ENCODE results near the gene AKT3. TPM values are rescaled to one million over a fixed set of nuclear protein-coding genes. Genes with fewer than 3 reads are reported as not detected.

AKT3 gene
- total RNA-seq, 1 experiment from 2014 or later = 31.9 TPM

GRCh38 chr1:243680860-243681259, 169.2 kb downstream of the AKT3 start:
- ChIA-PET POLR2A (interaction anchor here (1.3 kb wide), 1 partner anchor 13 kb away, joined by 3 read pairs; no protein-coding TSS in a partner anchor), CTCF (interaction anchor here (0.5 kb wide), 1 partner anchor 356 kb away, joined by 3 read pairs; no protein-coding TSS in a partner anchor)
- no peak for DNase-seq (ENCODE audit: unreplicated experiment)

GRCh38 chr1:243672539-243673074, 177.4 kb downstream of the AKT3 start:
- Mint-ChIP-seq H3K4me1 (ENCODE audit: insufficient read depth, unreplicated experiment) (no peaks in the 10 kb centered on the region), H3K9me3 (ENCODE audit: unreplicated experiment) (no peaks in the 10 kb centered on the region), H3K27me3 (ENCODE audit: insufficient read depth, unreplicated experiment) (no peaks in the 10 kb centered on the region), H3K36me3 (ENCODE audit: insufficient read depth, unreplicated experiment) (no peaks in the 10 kb centered on the region), H3K4me3 (ENCODE audit: unreplicated experiment) (no peak overlapping the region), H3K27ac (ENCODE audit: low read depth, unreplicated experiment) (no peak overlapping the region)
- ChIA-PET CTCF (no interaction called here), POLR2A (no interaction called here)
- no peak for TF ChIP-seq CTCF (IDR thresholded peaks at IDR 0.05; ENCODE audit: unreplicated experiment)
- intact Hi-C loops (cut with micrococcal nuclease) = no loop called here
- DNase-seq (ENCODE audit: unreplicated experiment) = no peak
- no TSS peak for BruUV-seq (replicated peaks)

More at GRCh38 chr1:243680860-243681259, 169.2 kb downstream of the AKT3 start:
- Mint-ChIP-seq H3K36me3 (ENCODE audit: insufficient read depth, unreplicated experiment) (no peaks in the 10 kb centered on the region), H3K27ac (ENCODE audit: low read depth, unreplicated experiment) (no peak overlapping the region), H3K4me3 (ENCODE audit: unreplicated experiment) (no peak overlapping the region), H3K9me3 (ENCODE audit: unreplicated experiment) (no peaks in the 10 kb centered on the region), H3K4me1 (ENCODE audit: insufficient read depth, unreplicated experiment) (no peaks in the 10 kb centered on the region), H3K27me3 (ENCODE audit: insufficient read depth, unreplicated experiment) (no peaks in the 10 kb centered on the region)
- no TSS peak for BruUV-seq (replicated peaks)
- intact Hi-C loops (cut with micrococcal nuclease) = no loop called here
- no peak for TF ChIP-seq CTCF (IDR thresholded peaks at IDR 0.05; ENCODE audit: unreplicated experiment)

GRCh38 chr1:243667591-243667990, 182.5 kb downstream of the AKT3 start:
- TF ChIP-seq CTCF (IDR thresholded peaks at IDR 0.05; ENCODE audit: unreplicated experiment) = no peak
- Mint-ChIP-seq H3K36me3 (ENCODE audit: insufficient read depth, unreplicated experiment) (no peaks in the 10 kb centered on the region), H3K9me3 (ENCODE audit: unreplicated experiment) (no peaks in the 10 kb centered on the region), H3K4me3 (ENCODE audit: unreplicated experiment) (no peak overlapping the region), H3K4me1 (ENCODE audit: insufficient read depth, unreplicated experiment) (no peaks in the 10 kb centered on the region), H3K27me3 (ENCODE audit: insufficient read depth, unreplicated experiment) (no peaks in the 10 kb centered on the region), H3K27ac (ENCODE audit: low read depth, unreplicated experiment) (no peak overlapping the region)
- CTCF ChIA-PET = interaction anchor here (2.0 kb wide), 1 partner anchor 9 kb away, joined by 8 read pairs; no protein-coding TSS in a partner anchor
- no TSS peak for BruUV-seq (replicated peaks)
- intact Hi-C loops (cut with micrococcal nuclease) = no loop called here
- no peak for DNase-seq (ENCODE audit: unreplicated experiment)
- POLR2A ChIA-PET = interaction anchor here (1.6 kb wide), 1 partner anchor 11 kb away, joined by 4 read pairs; no protein-coding TSS in a partner anchor

GRCh38 chr1:243667133-243667532, 182.9 kb downstream of the AKT3 start:
- intact Hi-C loops (cut with micrococcal nuclease) = no loop called here
- Mint-ChIP-seq H3K9me3 (ENCODE audit: unreplicated experiment) (no peaks in the 10 kb centered on the region), H3K27ac (ENCODE audit: low read depth, unreplicated experiment) (no peak overlapping the region), H3K36me3 (ENCODE audit: insufficient read depth, unreplicated experiment) (no peaks in the 10 kb centered on the region), H3K4me3 (ENCODE audit: unreplicated experiment) (no peak overlapping the region), H3K27me3 (ENCODE audit: insufficient read depth, unreplicated experiment) (no peaks in the 10 kb centered on the region), H3K4me1 (ENCODE audit: insufficient read depth, unreplicated experiment) (no peaks in the 10 kb centered on the region)
- no TSS peak for BruUV-seq (replicated peaks)
- CTCF ChIA-PET = interaction anchor here (2.0 kb wide), 1 partner anchor 9 kb away, joined by 8 read pairs; no protein-coding TSS in a partner anchor
- POLR2A ChIA-PET = interaction anchor here (1.6 kb wide), 1 partner anchor 12 kb away, joined by 4 read pairs; no protein-coding TSS in a partner anchor
- TF ChIP-seq CTCF (IDR thresholded peaks at IDR 0.05; ENCODE audit: unreplicated experiment) = no peak
- no peak for DNase-seq (ENCODE audit: unreplicated experiment)

Data from MCF 10A (cell line).